Neural cell (in vitro differentiated cells): Measurements from ENCODE around the gene CUX1. TPM values are rescaled to one million over a fixed set of nuclear protein-coding genes. Genes with fewer than 3 reads are reported as not detected.

Experiments used
- H2AFZ ChIP-seq: fragments of 200-600, 300-800 bp; sonication (generic), shearing (Covaris generic); 2 replicates; pipeline ENCODE4 v1.6.0; 2014; ENCODE audit warnings: low read depth, mild to moderate bottlenecking, antibody characterized with exemption, low read length, moderate library complexity
- H3F3A ChIP-seq: fragments of 200-600 bp; shearing (Covaris generic); 2 replicates; pipeline ENCODE4 v1.6.1; 2016; ENCODE audit warnings: mild to moderate bottlenecking, moderate library complexity, mixed read lengths, antibody characterized with exemption, low read length; ENCODE audit not compliant: insufficient read depth, poor library complexity, severe bottlenecking
- H3K27ac ChIP-seq: fragments of 200-600, 300-800 bp; sonication (generic), shearing (Covaris generic); 2 replicates; pipeline ENCODE4 v1.5.1; 2014; ENCODE audit warnings: mild to moderate bottlenecking, low read length, moderate library complexity
- H3K27me3 ChIP-seq: fragments of 300-800, 200-600 bp; sonication (generic), shearing (Covaris generic); 2 replicates; pipeline ENCODE4 v1.6.0; 2014; ENCODE audit warnings: mild to moderate bottlenecking, low read depth, low read length, moderate library complexity; ENCODE audit not compliant: insufficient read depth
- H3K36me3 ChIP-seq: fragments of 300-800, 200-600 bp; sonication (generic), shearing (Covaris generic); 2 replicates; pipeline ENCODE4 v1.5.1; 2014; ENCODE audit warnings: mild to moderate bottlenecking, antibody characterized with exemption, low read length, moderate library complexity; ENCODE audit not compliant: insufficient read depth
- H3K4me2 ChIP-seq: fragments of 300-800, 200-600 bp; sonication (generic), shearing (Covaris generic); 2 replicates; pipeline ENCODE4 v1.6.0; 2014; ENCODE audit warnings: mild to moderate bottlenecking, low read length
- H3K4me3 ChIP-seq: fragments of 300-800, 200-600 bp; sonication (generic), shearing (Covaris generic); 2 replicates; pipeline ENCODE4 v1.5.1; 2014; ENCODE audit warnings: mild to moderate bottlenecking, low read length, moderate library complexity
- H3K79me2 ChIP-seq: fragments of 200-600 bp; shearing (Covaris generic); replicated peaks from 2 replicates; pipeline ENCODE4 v1.6.0; 2014; ENCODE audit warnings: mild to moderate bottlenecking, low read length, moderate library complexity; ENCODE audit not compliant: insufficient read depth
- H3K9ac ChIP-seq: fragments of 300-800, 200-600 bp; sonication (generic), shearing (Covaris generic); 2 replicates; pipeline ENCODE4 v1.6.1; 2016; ENCODE audit warnings: mild to moderate bottlenecking, low read length, mixed read lengths
- H3K9me2 ChIP-seq: fragments of 200-600 bp; shearing (Covaris generic); 2 replicates; pipeline ENCODE4 v1.6.1; 2016; ENCODE audit warnings: mild to moderate bottlenecking, low read length, mixed read lengths; ENCODE audit not compliant: insufficient read depth
- H3K9me3 ChIP-seq: fragments of 200-600, 300-800 bp; sonication (generic), shearing (Covaris generic); 2 replicates; pipeline ENCODE4 v1.6.1; 2016; ENCODE audit warnings: mild to moderate bottlenecking, mixed run types, low read length, moderate library complexity, mixed read lengths
- H4K20me1 ChIP-seq: fragments of 200-600 bp; shearing (Covaris generic); 2 replicates; pipeline ENCODE4 v1.6.1; 2016; ENCODE audit warnings: mild to moderate bottlenecking, mixed run types; ENCODE audit not compliant: insufficient read depth
- EP300 ChIP-seq: fragments of 450-650 bp; conservative IDR thresholded peaks from 2 replicates; pipeline ENCODE4 v1.6.1; 2014; ENCODE audit warnings: antibody characterized with exemption, mild to moderate bottlenecking, moderate library complexity; ENCODE audit not compliant: poor library complexity, severe bottlenecking
- EZH2 ChIP-seq: fragments of 200-600, 300-800 bp; shearing (Covaris generic), sonication (generic); IDR thresholded peaks from 2 replicates; pipeline ENCODE4 v1.6.1; 2014; ENCODE audit warnings: antibody characterized with exemption, low read length, borderline replicate concordance, mild to moderate bottlenecking; ENCODE audit not compliant: insufficient read depth, poor library complexity, severe bottlenecking
- MXI1 ChIP-seq: fragments of 450-650 bp; conservative IDR thresholded peaks from 2 replicates; pipeline ENCODE4 v1.6.1; 2014; ENCODE audit warnings: antibody characterized with exemption, mild to moderate bottlenecking; ENCODE audit not compliant: poor library complexity, severe bottlenecking
- POLR2AphosphoS5 ChIP-seq: IDR thresholded peaks from 2 replicates; pipeline ENCODE4 v1.6.1; 2012
- RAD21 ChIP-seq: fragments of 450-650 bp; conservative IDR thresholded peaks from 2 replicates; pipeline ENCODE4 v1.6.1; 2014; ENCODE audit warnings: antibody characterized with exemption, mild to moderate bottlenecking, moderate library complexity
- SMC3 ChIP-seq: fragments of 450-650 bp; conservative IDR thresholded peaks from 2 replicates; pipeline ENCODE4 v1.6.1; 2014; ENCODE audit warnings: antibody characterized with exemption, mild to moderate bottlenecking, moderate library complexity; ENCODE audit not compliant: poor library complexity
- TAF1 ChIP-seq: IDR thresholded peaks from 2 replicates; pipeline ENCODE4 v1.6.1; 2012; ENCODE audit warnings: low read depth
- polyA plus RNA-seq: library from polyadenylated mRNA; depleted of rRNA; stranded (reverse); fragments of >200 nt; gene quantifications from 2 replicates; pipeline ENCODE4 v1.2.3, GENCODE V29; 2014
- TF ChIP-seq, protein P1 (sequence below): IDR thresholded peaks from 2 replicates; pipeline ENCODE4 v1.6.1; 2012; ENCODE audit warnings: borderline replicate concordance
- TF ChIP-seq, protein P2 (sequence below): fragments of 450-650 bp; IDR thresholded peaks from 2 replicates; pipeline ENCODE4 v1.5.1; 2014; ENCODE audit warnings: antibody characterized with exemption, mild to moderate bottlenecking, moderate library complexity; ENCODE audit not compliant: poor library complexity, severe bottlenecking

Gene CUX1
- polyA plus RNA-seq, 1 donor from 2014 or later, result 26.6 TPM

DNA sequence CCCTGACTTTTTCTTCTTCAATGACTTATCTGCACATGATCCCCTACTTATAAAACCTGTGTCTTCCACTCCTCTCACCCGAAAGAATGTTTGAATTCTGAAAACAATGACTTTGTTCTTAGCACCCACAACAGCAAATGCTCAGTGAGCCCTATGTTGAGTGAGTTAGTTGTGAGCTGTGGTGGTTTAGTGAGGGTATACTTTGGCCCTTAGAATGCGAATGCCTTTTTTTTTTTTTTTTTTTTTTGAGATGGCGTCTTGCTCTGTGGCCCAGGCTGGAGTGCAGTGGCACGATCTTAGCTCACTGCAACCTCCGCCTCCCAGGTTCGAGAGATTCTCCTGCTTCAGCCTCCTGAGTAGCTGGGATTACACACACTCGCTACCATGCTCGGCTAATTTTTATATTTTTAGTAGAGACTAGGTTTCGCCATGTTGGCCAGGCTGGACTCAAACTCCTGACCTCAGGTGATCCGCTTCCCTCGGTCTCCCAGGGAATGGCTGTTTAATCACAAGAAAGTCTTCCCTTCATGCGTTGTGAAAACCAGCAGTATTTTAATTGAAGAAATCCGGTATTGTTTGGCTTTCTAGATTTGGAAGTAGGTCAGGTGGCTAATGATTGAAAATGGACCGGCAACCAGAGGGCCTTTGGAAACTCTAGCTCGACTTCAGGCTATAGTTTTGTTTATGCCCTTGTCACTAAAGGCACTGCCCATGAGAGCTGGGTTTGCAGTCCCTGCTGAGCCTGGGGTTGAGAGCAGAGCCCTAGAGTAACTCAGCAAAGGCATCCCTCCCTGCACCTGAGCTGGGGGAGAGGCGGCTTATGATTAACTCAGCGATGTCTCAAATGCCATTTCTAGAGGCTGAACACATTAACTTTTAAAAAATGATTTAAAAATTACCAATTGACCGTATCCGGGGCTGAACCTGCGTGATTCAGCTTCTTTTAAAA lies 41.3 kb downstream of the CUX1 start:
- Histone ChIP-seq H4K20me1 (no peaks in the 10 kb centered on the region), H3K36me3 (no peaks in the 10 kb centered on the region), H3K4me3 (no peak overlapping the region), H3K79me2 (peaks cover 31% of the 10 kb centered on the region), H2AFZ (no peak overlapping the region), H3K27ac (no peak overlapping the region), H3K4me2 (no peak overlapping the region), H3F3A (no peaks in the 10 kb centered on the region), H3K27me3 (no peaks in the 10 kb centered on the region), H3K9me2 (no peaks in the 10 kb centered on the region), H3K9me3 (no peaks in the 10 kb centered on the region), H3K9ac (no peak overlapping the region)
- no peak for TF ChIP-seq SMC3
- TF ChIP-seq, protein P1, sequence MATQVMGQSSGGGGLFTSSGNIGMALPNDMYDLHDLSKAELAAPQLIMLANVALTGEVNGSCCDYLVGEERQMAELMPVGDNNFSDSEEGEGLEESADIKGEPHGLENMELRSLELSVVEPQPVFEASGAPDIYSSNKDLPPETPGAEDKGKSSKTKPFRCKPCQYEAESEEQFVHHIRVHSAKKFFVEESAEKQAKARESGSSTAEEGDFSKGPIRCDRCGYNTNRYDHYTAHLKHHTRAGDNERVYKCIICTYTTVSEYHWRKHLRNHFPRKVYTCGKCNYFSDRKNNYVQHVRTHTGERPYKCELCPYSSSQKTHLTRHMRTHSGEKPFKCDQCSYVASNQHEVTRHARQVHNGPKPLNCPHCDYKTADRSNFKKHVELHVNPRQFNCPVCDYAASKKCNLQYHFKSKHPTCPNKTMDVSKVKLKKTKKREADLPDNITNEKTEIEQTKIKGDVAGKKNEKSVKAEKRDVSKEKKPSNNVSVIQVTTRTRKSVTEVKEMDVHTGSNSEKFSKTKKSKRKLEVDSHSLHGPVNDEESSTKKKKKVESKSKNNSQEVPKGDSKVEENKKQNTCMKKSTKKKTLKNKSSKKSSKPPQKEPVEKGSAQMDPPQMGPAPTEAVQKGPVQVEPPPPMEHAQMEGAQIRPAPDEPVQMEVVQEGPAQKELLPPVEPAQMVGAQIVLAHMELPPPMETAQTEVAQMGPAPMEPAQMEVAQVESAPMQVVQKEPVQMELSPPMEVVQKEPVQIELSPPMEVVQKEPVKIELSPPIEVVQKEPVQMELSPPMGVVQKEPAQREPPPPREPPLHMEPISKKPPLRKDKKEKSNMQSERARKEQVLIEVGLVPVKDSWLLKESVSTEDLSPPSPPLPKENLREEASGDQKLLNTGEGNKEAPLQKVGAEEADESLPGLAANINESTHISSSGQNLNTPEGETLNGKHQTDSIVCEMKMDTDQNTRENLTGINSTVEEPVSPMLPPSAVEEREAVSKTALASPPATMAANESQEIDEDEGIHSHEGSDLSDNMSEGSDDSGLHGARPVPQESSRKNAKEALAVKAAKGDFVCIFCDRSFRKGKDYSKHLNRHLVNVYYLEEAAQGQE, result no peak
- TF ChIP-seq, protein P2, sequence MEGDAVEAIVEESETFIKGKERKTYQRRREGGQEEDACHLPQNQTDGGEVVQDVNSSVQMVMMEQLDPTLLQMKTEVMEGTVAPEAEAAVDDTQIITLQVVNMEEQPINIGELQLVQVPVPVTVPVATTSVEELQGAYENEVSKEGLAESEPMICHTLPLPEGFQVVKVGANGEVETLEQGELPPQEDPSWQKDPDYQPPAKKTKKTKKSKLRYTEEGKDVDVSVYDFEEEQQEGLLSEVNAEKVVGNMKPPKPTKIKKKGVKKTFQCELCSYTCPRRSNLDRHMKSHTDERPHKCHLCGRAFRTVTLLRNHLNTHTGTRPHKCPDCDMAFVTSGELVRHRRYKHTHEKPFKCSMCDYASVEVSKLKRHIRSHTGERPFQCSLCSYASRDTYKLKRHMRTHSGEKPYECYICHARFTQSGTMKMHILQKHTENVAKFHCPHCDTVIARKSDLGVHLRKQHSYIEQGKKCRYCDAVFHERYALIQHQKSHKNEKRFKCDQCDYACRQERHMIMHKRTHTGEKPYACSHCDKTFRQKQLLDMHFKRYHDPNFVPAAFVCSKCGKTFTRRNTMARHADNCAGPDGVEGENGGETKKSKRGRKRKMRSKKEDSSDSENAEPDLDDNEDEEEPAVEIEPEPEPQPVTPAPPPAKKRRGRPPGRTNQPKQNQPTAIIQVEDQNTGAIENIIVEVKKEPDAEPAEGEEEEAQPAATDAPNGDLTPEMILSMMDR, result no peak
- no peak for TF ChIP-seq EZH2
- no peak for TF ChIP-seq TAF1
- TF ChIP-seq RAD21, result no peak
- TF ChIP-seq MXI1, result no peak
- TF ChIP-seq EP300, result no peak
- TF ChIP-seq POLR2AphosphoS5, result no peak

DNA sequence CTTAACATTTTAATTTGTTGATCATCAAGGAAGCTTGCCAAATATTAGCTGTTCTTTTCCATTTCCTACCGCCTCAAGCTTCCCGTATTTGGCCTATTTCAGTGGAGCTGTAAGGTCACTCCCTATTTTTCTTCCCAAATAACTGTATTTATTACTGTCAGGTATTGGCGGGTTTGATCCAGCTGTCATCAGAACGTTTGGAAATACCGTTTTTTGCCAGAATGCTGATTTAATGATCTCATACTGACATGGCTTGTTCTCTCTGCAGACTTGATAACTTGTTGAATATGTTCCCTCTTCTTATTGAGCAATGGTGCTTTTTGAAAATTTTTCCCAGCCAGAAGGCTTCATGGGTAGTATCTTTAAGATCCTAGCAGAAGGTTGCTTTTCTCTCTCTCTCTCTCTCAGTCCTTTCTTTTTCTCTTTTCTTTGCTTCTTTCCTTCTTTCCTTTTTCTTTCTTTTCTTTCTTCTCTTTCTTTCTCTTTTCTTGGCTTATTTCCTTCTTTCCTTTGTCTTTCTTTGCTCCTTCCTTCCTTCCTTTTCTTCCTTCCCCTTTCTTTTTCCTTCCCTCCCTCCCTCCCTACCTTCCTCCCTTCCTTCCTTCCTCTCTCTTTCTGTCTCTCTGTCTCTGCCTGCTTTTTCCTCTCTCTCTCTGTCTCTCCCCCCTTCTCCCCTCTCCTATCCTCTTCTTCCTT lies 42.1 kb downstream of the CUX1 start:
- no peaks in the 10 kb centered on the region for H4K20me1 ChIP-seq
- H3K4me2 ChIP-seq, result no peak overlapping the region
- no peaks in the 10 kb centered on the region for H3F3A ChIP-seq
- TF ChIP-seq POLR2AphosphoS5 (no peak), TAF1 (no peak), RAD21 (no peak), MXI1 (no peak), SMC3 (no peak), EZH2 (no peak), EP300 (no peak)
- TF ChIP-seq, protein P1, result no peak
- TF ChIP-seq, protein P2, result no peak
- no peaks in the 10 kb centered on the region for H3K9me2 ChIP-seq
- H3K4me3 ChIP-seq, result no peak overlapping the region
- H3K79me2 ChIP-seq, result peaks cover 37% of the 10 kb centered on the region
- H3K9ac ChIP-seq, result no peak overlapping the region
- H2AFZ ChIP-seq, result no peak overlapping the region
- H3K36me3 ChIP-seq, result no peaks in the 10 kb centered on the region
- no peak overlapping the region for H3K27ac ChIP-seq
- no peaks in the 10 kb centered on the region for H3K9me3 ChIP-seq
- no peaks in the 10 kb centered on the region for H3K27me3 ChIP-seq
